HCT116 (cell line): ENCODE results near the gene EPHA2. TPM values are rescaled to one million over a fixed set of nuclear protein-coding genes. Genes with fewer than 3 reads are reported as not detected.

ENCODE experiments used
- ATAC-seq: fragments of 200-7000 bp; cut with Tn5 transposase; 2 replicates; pipeline ENCODE4 v1.9.1; 2020; ENCODE audit warnings: mild to moderate bottlenecking, moderate library complexity
- BruUV-seq: library from RNA; stranded (reverse); fragments of 400-500 nt; replicated peaks from 2 replicates; lab custom pipeline; 2021; lab: Mats Ljungman, UMichigan
- CTCF ChIA-PET: fragments of 300-600 bp; sonication (Branson Sonifier 250); formaldehyde crosslinking; loops from one replicate; lab custom pipeline; 2021; ENCODE audit warnings: antibody characterized with exemption; lab: Charles Lee
- POLR2A ChIA-PET: fragments of 300-600, 350-600 bp; sonication (Branson Sonifier 250); formaldehyde crosslinking; loops from one replicate; lab custom pipeline; 2021; ENCODE audit warnings: antibody characterized with exemption; lab: Charles Lee
- RAD21 ChIA-PET, 2 experiments: fragments of 300-600 bp; sonication (Branson Sonifier 250); formaldehyde crosslinking; loops; one replicate each; lab custom pipeline; 2023; ENCODE audit warnings: low total read pairs in 2 of 2; ENCODE audit not compliant: uncharacterized antibody in 2 of 2, unreplicated experiment in 2 of 2, low non-redundant PET in 1 of 2; lab: Charles Lee
- DNase-seq: peaks from one replicate; pipeline ENCODE4 v3.0.0-alpha.2; 2010; ENCODE audit warnings: low read depth, low spot score
- H2AFZ ChIP-seq: fragments of 200-600 bp; shearing (Covaris generic), sonication (generic); 2 replicates; pipeline ENCODE4 v1.6.1; 2017; ENCODE audit warnings: low read depth, mixed run types, mixed read lengths, antibody characterized with exemption, low read length; ENCODE audit not compliant: poor library complexity, severe bottlenecking
- H3K27ac ChIP-seq: 2 replicates; pipeline ENCODE4 v1.5.1; 2012; ENCODE audit warnings: low read depth, low read length
- H3K27me3 ChIP-seq: fragments of 200-600 bp; sonication (generic); 2 replicates; pipeline ENCODE4 v1.6.1; 2016; ENCODE audit warnings: mixed run types, low read length, mixed read lengths; ENCODE audit not compliant: insufficient read depth
- H3K36me3 ChIP-seq, 2 experiments: fragments of 200-500 bp in 1 of 2; fragments of 200-600 bp in 1 of 2; sonication (Bioruptor generic) in 1 of 2; sonication (generic) in 1 of 2; 2 replicates each; pipeline versions ENCODE4 v1.5.1 to v1.6.1; 2014 to 2016; ENCODE audit warnings: low read length in 2 of 2, inconsistent platforms in 1 of 2, mixed read lengths in 1 of 2, mixed run types in 1 of 2; ENCODE audit not compliant: insufficient read depth in 2 of 2, control insufficient read depth in 1 of 2
- H3K4me1 ChIP-seq, 2 experiments: fragments of 200-600 bp in 1 of 2; sonication (generic) in 1 of 2; 2 replicates each; pipeline versions ENCODE4 v1.5.1 to v1.6.1; 2012 to 2017; ENCODE audit warnings: low read length in 2 of 2, inconsistent platforms in 1 of 2, mild to moderate bottlenecking in 1 of 2, mixed read lengths in 1 of 2, mixed run types in 1 of 2, moderate library complexity in 1 of 2; ENCODE audit not compliant: insufficient read depth in 2 of 2, control insufficient read depth in 1 of 2
- H3K4me2 ChIP-seq: fragments of 200-600 bp; sonication (generic); 2 replicates; pipeline ENCODE4 v1.6.1; 2017; ENCODE audit warnings: mixed run types, low read length, mixed read lengths
- H3K4me3 ChIP-seq, 2 experiments: fragments of 200-600 bp in 1 of 2; sonication (generic) in 1 of 2; replicated peaks in 1 of 2; 2 replicates each; pipeline ENCODE4 v1.5.1; 2011 to 2016; ENCODE audit warnings: low read length in 2 of 2, control low read depth in 1 of 2, low read depth in 1 of 2, mild to moderate bottlenecking in 1 of 2, mixed read lengths in 1 of 2, mixed run types in 1 of 2
- H3K79me2 ChIP-seq: fragments of 200-600 bp; sonication (generic); 2 replicates; pipeline ENCODE4 v1.6.1; 2017; ENCODE audit warnings: mild to moderate bottlenecking, mixed run types, low read length, moderate library complexity, mixed read lengths; ENCODE audit not compliant: insufficient read depth
- H3K9ac ChIP-seq: fragments of 200-600 bp; sonication (generic); 2 replicates; pipeline ENCODE4 v1.6.1; 2016; ENCODE audit warnings: low read length, mixed read lengths
- H3K9me2 ChIP-seq: fragments of 200-600 bp; sonication (generic), shearing (Covaris generic); 2 replicates; pipeline ENCODE4 v1.6.1; 2017; ENCODE audit warnings: mixed run types, mild to moderate bottlenecking, moderate library complexity; ENCODE audit not compliant: insufficient read depth
- H3K9me3 ChIP-seq, 2 experiments: fragments of 200-500 bp in 1 of 2; fragments of 200-600 bp in 1 of 2; sonication (Bioruptor generic) in 1 of 2; sonication (generic) in 1 of 2; 2 replicates each; pipeline ENCODE4 v1.6.1; 2014 to 2017; ENCODE audit warnings: low read length in 2 of 2, mixed read lengths in 2 of 2, inconsistent platforms in 1 of 2, low read depth in 1 of 2, mild to moderate bottlenecking in 1 of 2, mixed run types in 1 of 2, moderate library complexity in 1 of 2; ENCODE audit not compliant: control insufficient read depth in 1 of 2, insufficient read depth in 1 of 2
- H4K20me1 ChIP-seq: fragments of 200-600 bp; sonication (generic), shearing (Covaris generic); 2 replicates; pipeline ENCODE4 v1.6.1; 2017; ENCODE audit warnings: mixed run types, mild to moderate bottlenecking, moderate library complexity; ENCODE audit not compliant: insufficient read depth
- ATF3 ChIP-seq: IDR thresholded peaks from 2 replicates; pipeline ENCODE4 v1.6.1; 2012
- JUND ChIP-seq: IDR thresholded peaks from 2 replicates; pipeline ENCODE4 v1.6.1; 2012
- POLR2A ChIP-seq: IDR thresholded peaks from 2 replicates; pipeline ENCODE4 v1.7.0; 2011; ENCODE audit warnings: borderline replicate concordance; ENCODE audit not compliant: insufficient read depth, insufficient read length; ENCODE audit errors: extremely low read depth
- REST ChIP-seq: IDR thresholded peaks from 2 replicates; pipeline ENCODE4 v1.6.1; 2012; ENCODE audit warnings: low read depth
- SIN3A ChIP-seq: IDR thresholded peaks from 2 replicates; pipeline ENCODE4 v1.6.1; 2012; ENCODE audit warnings: low read depth
- TCF7L2 ChIP-seq: IDR thresholded peaks from 2 replicates; pipeline ENCODE4 v1.7.0; 2011; ENCODE audit warnings: borderline replicate concordance, inconsistent platforms; ENCODE audit not compliant: insufficient read depth, insufficient read length; ENCODE audit errors: extremely low read depth
- ZBTB33 ChIP-seq: IDR thresholded peaks from 2 replicates; pipeline ENCODE4 v1.6.1; 2011; ENCODE audit warnings: mild to moderate bottlenecking, low read length, moderate library complexity; ENCODE audit not compliant: insufficient replicate concordance; ENCODE audit errors: extremely low read depth
- ZFX ChIP-seq: fragments of 450-650 bp; IDR thresholded peaks from 2 replicates; pipeline ENCODE4 v1.6.1; 2017
- ZNF274 ChIP-seq: fragments of 200-500 bp; sonication (Bioruptor generic); IDR thresholded peaks from 2 replicates; pipeline ENCODE4 v1.6.1; 2014; ENCODE audit warnings: mild to moderate bottlenecking, low read depth, low read length, inconsistent platforms
- intact Hi-C: fragments of 100-400 bp; cut with micrococcal nuclease; formaldehyde crosslinking; loops from 2 replicates; pipeline ENCODE4 v1.10.0; 2022
- total RNA-seq: library from RNA; stranded (reverse); gene quantifications from one replicate; pipeline ENCODE4 v1.2.1, GENCODE V29; 2021; ENCODE audit not compliant: unreplicated experiment

The EPHA2 gene
- total RNA-seq, 1 experiment from 2014 or later: 164 TPM

GRCh38 chr1:16110456-16110855 lies 45.4 kb downstream of the EPHA2 start:
- H3K27me3 ChIP-seq: no peaks in the 10 kb centered on the region
- ChIA-PET CTCF (no interaction called here), POLR2A (no interaction called here), RAD21 (no interaction called here)
- H3K9me3 ChIP-seq: peaks cover 0 to 5% of the 10 kb centered on the region in 2 experiments; a peak in 1 of 4 replicates
- ATAC-seq (no peak), DNase-seq (no peak)
- H3K9ac ChIP-seq: no peak overlapping the region
- H2AFZ ChIP-seq: no peak overlapping the region
- H4K20me1 ChIP-seq: no peaks in the 10 kb centered on the region
- H3K4me2 ChIP-seq: no peak overlapping the region
- no peak overlapping the region for H3K27ac ChIP-seq
- no peaks in the 10 kb centered on the region for H3K9me2 ChIP-seq
- no peak overlapping the region for H3K4me3 ChIP-seq
- intact Hi-C loops: no loop called here
- BruUV-seq: no TSS peak
- H3K79me2 ChIP-seq: no peaks in the 10 kb centered on the region
- H3K4me1 ChIP-seq: no peaks in the 10 kb centered on the region
- no peak for TF ChIP-seq REST
- TF ChIP-seq ATF3: no peak
- TF ChIP-seq ZBTB33: no peak
- TF ChIP-seq SIN3A: no peak
- no peak for TF ChIP-seq POLR2A
- TF ChIP-seq ZFX: no peak
- no peak for TF ChIP-seq ZNF274
- TF ChIP-seq JUND: no peak
- no peak for TF ChIP-seq TCF7L2
- no peaks in the 10 kb centered on the region for H3K36me3 ChIP-seq
